Activated naive CD4-positive, alpha-beta T cell treated with anti-CD3 and anti-CD28 coated beads, Interleukin-2, amount 50 U/mL, for 24 hours (primary cell): ENCODE data around the gene TMEM132C.

Experiments used
- H3K27ac Mint-ChIP-seq: one replicate; pipeline ENCODE4 v1.8.0; 2021; ENCODE audit warnings: mild to moderate bottlenecking, mixed read lengths
- H3K27me3 Mint-ChIP-seq: one replicate; pipeline ENCODE4 v1.8.0; 2021; ENCODE audit warnings: mixed read lengths
- H3K36me3 Mint-ChIP-seq: one replicate; pipeline ENCODE4 v1.8.0; 2021; ENCODE audit warnings: mixed read lengths
- H3K4me1 Mint-ChIP-seq: one replicate; pipeline ENCODE4 v1.8.0; 2021; ENCODE audit warnings: mixed read lengths
- H3K4me3 Mint-ChIP-seq: one replicate; pipeline ENCODE4 v1.8.0; 2021; ENCODE audit warnings: mild to moderate bottlenecking, mixed read lengths
- H3K9me3 Mint-ChIP-seq: one replicate; pipeline ENCODE4 v1.8.0; 2021; ENCODE audit warnings: mixed read lengths

Gene TMEM132C

GRCh38 chr12:128637642-128638606 is 371.0 kb downstream of the TMEM132C start:
- Mint-ChIP-seq H3K27ac (no peak overlapping the region), H3K27me3 (no peaks in the 10 kb centered on the region), H3K4me1 (no peaks in the 10 kb centered on the region), H3K36me3 (no peaks in the 10 kb centered on the region), H3K9me3 (no peaks in the 10 kb centered on the region), H3K4me3 (no peak overlapping the region)

- Mint-ChIP-seq H3K36me3 (no peaks in the 10 kb centered on the region), H3K27me3 (no peaks in the 10 kb centered on the region), H3K9me3 (no peaks in the 10 kb centered on the region), H3K27ac (no peak overlapping the region), H3K4me1 (no peaks in the 10 kb centered on the region), H3K4me3 (no peak overlapping the region)
Measured at GRCh38 chr12:128639089-128639488, 372.1 kb downstream of the TMEM132C start.

- Mint-ChIP-seq H3K4me1 (no peaks in the 10 kb centered on the region), H3K36me3 (no peaks in the 10 kb centered on the region), H3K27me3 (no peaks in the 10 kb centered on the region), H3K4me3 (no peak overlapping the region), H3K27ac (no peak overlapping the region), H3K9me3 (peaks cover 21% of the 10 kb centered on the region)
Measured at GRCh38 chr12:128643155-128643554, 376.2 kb downstream of the TMEM132C start.

GRCh38 chr12:128644664-128645296 is 377.8 kb downstream of the TMEM132C start:
- Mint-ChIP-seq H3K4me3 (no peak overlapping the region), H3K4me1 (no peaks in the 10 kb centered on the region), H3K27ac (peak overlapping the region; percentile 4), H3K9me3 (peaks cover 25% of the 10 kb centered on the region), H3K27me3 (no peaks in the 10 kb centered on the region), H3K36me3 (no peaks in the 10 kb centered on the region)

- no peaks in the 10 kb centered on the region for H3K27me3 Mint-ChIP-seq
- H3K4me1 Mint-ChIP-seq = no peaks in the 10 kb centered on the region
- H3K4me3 Mint-ChIP-seq = no peak overlapping the region
- no peak overlapping the region for H3K27ac Mint-ChIP-seq
- H3K36me3 Mint-ChIP-seq = no peaks in the 10 kb centered on the region
- H3K9me3 Mint-ChIP-seq = peaks cover 25% of the 10 kb centered on the region
Measured at GRCh38 chr12:128649902-128650301, 382.9 kb downstream of the TMEM132C start.

GRCh38 chr12:128652136-128652751 is 385.3 kb downstream of the TMEM132C start:
- H3K9me3 Mint-ChIP-seq = peaks cover 13% of the 10 kb centered on the region
- no peaks in the 10 kb centered on the region for H3K27me3 Mint-ChIP-seq
- no peaks in the 10 kb centered on the region for H3K4me1 Mint-ChIP-seq
- H3K27ac Mint-ChIP-seq = no peak overlapping the region
- H3K36me3 Mint-ChIP-seq = no peaks in the 10 kb centered on the region
- H3K4me3 Mint-ChIP-seq = no peak overlapping the region

GRCh38 chr12:128654468-128654867 is 387.5 kb downstream of the TMEM132C start:
- H3K27ac Mint-ChIP-seq = no peak overlapping the region
- no peaks in the 10 kb centered on the region for H3K36me3 Mint-ChIP-seq
- no peak overlapping the region for H3K4me3 Mint-ChIP-seq

GRCh38 chr12:128657378-128657777 is 390.4 kb downstream of the TMEM132C start:
- Mint-ChIP-seq H3K4me1 (no peaks in the 10 kb centered on the region), H3K4me3 (no peak overlapping the region)

More at GRCh38 chr12:128654468-128654867, 387.5 kb downstream of the TMEM132C start:
- Mint-ChIP-seq H3K9me3 (no peaks in the 10 kb centered on the region), H3K27me3 (no peaks in the 10 kb centered on the region), H3K4me1 (no peaks in the 10 kb centered on the region)

GRCh38 chr12:128660532-128661225 is 393.7 kb downstream of the TMEM132C start:
- H3K27me3 Mint-ChIP-seq = no peaks in the 10 kb centered on the region

More at GRCh38 chr12:128657378-128657777, 390.4 kb downstream of the TMEM132C start:
- Mint-ChIP-seq H3K9me3 (no peaks in the 10 kb centered on the region), H3K27ac (no peak overlapping the region), H3K36me3 (no peaks in the 10 kb centered on the region), H3K27me3 (no peaks in the 10 kb centered on the region)

GRCh38 chr12:128661226-128661569 is 394.2 kb downstream of the TMEM132C start:
- no peaks in the 10 kb centered on the region for H3K27me3 Mint-ChIP-seq
- H3K36me3 Mint-ChIP-seq = no peaks in the 10 kb centered on the region
- no peaks in the 10 kb centered on the region for H3K4me1 Mint-ChIP-seq
- no peak overlapping the region for H3K27ac Mint-ChIP-seq
- no peak overlapping the region for H3K4me3 Mint-ChIP-seq
- H3K9me3 Mint-ChIP-seq = no peaks in the 10 kb centered on the region

More at GRCh38 chr12:128660532-128661225, 393.7 kb downstream of the TMEM132C start:
- H3K4me3 Mint-ChIP-seq = no peak overlapping the region
- H3K27ac Mint-ChIP-seq = no peak overlapping the region
- no peaks in the 10 kb centered on the region for H3K4me1 Mint-ChIP-seq
- H3K36me3 Mint-ChIP-seq = no peaks in the 10 kb centered on the region
- no peaks in the 10 kb centered on the region for H3K9me3 Mint-ChIP-seq

- Mint-ChIP-seq H3K36me3 (no peaks in the 10 kb centered on the region), H3K4me3 (no peak overlapping the region), H3K4me1 (no peaks in the 10 kb centered on the region), H3K27ac (no peak overlapping the region), H3K27me3 (no peaks in the 10 kb centered on the region), H3K9me3 (no peaks in the 10 kb centered on the region)
Measured at GRCh38 chr12:128662101-128662500, 395.1 kb downstream of the TMEM132C start.

GRCh38 chr12:128664501-128664900 is 397.5 kb downstream of the TMEM132C start:
- no peaks in the 10 kb centered on the region for H3K9me3 Mint-ChIP-seq
- H3K4me1 Mint-ChIP-seq = no peaks in the 10 kb centered on the region

GRCh38 chr12:128667193-128667592 is 400.2 kb downstream of the TMEM132C start:
- no peak overlapping the region for H3K27ac Mint-ChIP-seq
- no peak overlapping the region for H3K4me3 Mint-ChIP-seq
- H3K9me3 Mint-ChIP-seq = no peaks in the 10 kb centered on the region
- no peaks in the 10 kb centered on the region for H3K4me1 Mint-ChIP-seq
- no peaks in the 10 kb centered on the region for H3K27me3 Mint-ChIP-seq
- no peaks in the 10 kb centered on the region for H3K36me3 Mint-ChIP-seq

More at GRCh38 chr12:128664501-128664900, 397.5 kb downstream of the TMEM132C start:
- H3K27ac Mint-ChIP-seq = no peak overlapping the region
- H3K27me3 Mint-ChIP-seq = no peaks in the 10 kb centered on the region
- no peak overlapping the region for H3K4me3 Mint-ChIP-seq
- no peaks in the 10 kb centered on the region for H3K36me3 Mint-ChIP-seq

- Mint-ChIP-seq H3K27ac (no peak overlapping the region), H3K27me3 (no peaks in the 10 kb centered on the region), H3K4me3 (no peak overlapping the region), H3K9me3 (no peaks in the 10 kb centered on the region), H3K36me3 (no peaks in the 10 kb centered on the region), H3K4me1 (no peaks in the 10 kb centered on the region)
Measured at GRCh38 chr12:128671528-128672042, 404.6 kb downstream of the TMEM132C start.

- H3K4me1 Mint-ChIP-seq = no peaks in the 10 kb centered on the region
- no peaks in the 10 kb centered on the region for H3K9me3 Mint-ChIP-seq
- no peaks in the 10 kb centered on the region for H3K36me3 Mint-ChIP-seq
- no peak overlapping the region for H3K4me3 Mint-ChIP-seq
- no peak overlapping the region for H3K27ac Mint-ChIP-seq
- no peaks in the 10 kb centered on the region for H3K27me3 Mint-ChIP-seq
Measured at GRCh38 chr12:128672428-128672827, 405.5 kb downstream of the TMEM132C start.
